Keratinocyte (primary cell): ENCODE results near the gene DNAJC24. TPM values are rescaled to one million over a fixed set of nuclear protein-coding genes. Genes with fewer than 3 reads are reported as not detected.

Experiments
- DNase-seq: peaks from one replicate; pipeline ENCODE4 v3.0.0-alpha.2; 2011; ENCODE audit warnings: low read depth, missing footprints, low spot score
- FAIRE-seq: peaks from 2 replicates; lab custom pipeline; 2011; peaks lifted over from hg19 to GRCh38; lab: Jason Lieb, UNC
- H2AFZ ChIP-seq: 2 replicates; pipeline ENCODE4 v1.6.0; 2012; ENCODE audit warnings: low read length, control low read depth, inconsistent platforms; ENCODE audit not compliant: control insufficient read depth
- H3K27ac ChIP-seq: 2 replicates; pipeline ENCODE4 v1.5.1; 2011; ENCODE audit warnings: low read length; ENCODE audit not compliant: control insufficient read depth, insufficient read depth
- H3K27me3 ChIP-seq: 3 replicates; pipeline ENCODE4 v1.6.0; 2011; ENCODE audit warnings: low read length; ENCODE audit not compliant: control insufficient read depth, insufficient read depth; ENCODE audit errors: extremely low read depth
- H3K36me3 ChIP-seq, 2 experiments: 2 replicates in 1 of 2; 3 replicates in 1 of 2; pipeline ENCODE4 v1.5.1; 2011; ENCODE audit warnings: low read length in 2 of 2, mild to moderate bottlenecking in 1 of 2; ENCODE audit not compliant: control insufficient read depth in 2 of 2, insufficient read depth in 2 of 2; ENCODE audit errors: extremely low read depth in 1 of 2
- H3K4me1 ChIP-seq: 3 replicates; pipeline ENCODE4 v1.5.1; 2011; ENCODE audit warnings: low read length; ENCODE audit not compliant: control insufficient read depth, insufficient read depth; ENCODE audit errors: extremely low read depth
- H3K4me2 ChIP-seq: 3 replicates; pipeline ENCODE4 v1.6.0; 2011; ENCODE audit warnings: low read depth, low read length; ENCODE audit not compliant: control insufficient read depth, insufficient read depth; ENCODE audit errors: extremely low read depth
- H3K4me3 ChIP-seq, 3 experiments: fragments of 200-600 bp in 1 of 3; sonication (generic) in 1 of 3; 2 replicates in 2 of 3; 3 replicates in 1 of 3; pipeline ENCODE4 v1.5.1; 2011 to 2016; ENCODE audit warnings: low read length in 3 of 3, mild to moderate bottlenecking in 3 of 3, control low read depth in 2 of 3, inconsistent platforms in 1 of 3, low read depth in 1 of 3, mixed read lengths in 1 of 3, mixed run types in 1 of 3, moderate library complexity in 1 of 3; ENCODE audit not compliant: control insufficient read depth in 2 of 3, insufficient read depth in 2 of 3; ENCODE audit errors: extremely low read depth in 1 of 3
- H3K79me2 ChIP-seq: 2 replicates; pipeline ENCODE4 v1.6.0; 2012; ENCODE audit warnings: low read length; ENCODE audit not compliant: control insufficient read depth, insufficient read depth
- H3K9ac ChIP-seq: 3 replicates; pipeline ENCODE4 v1.6.0; 2011; ENCODE audit warnings: low read length; ENCODE audit not compliant: control insufficient read depth, insufficient read depth; ENCODE audit errors: extremely low read depth
- H3K9me1 ChIP-seq: 3 replicates; pipeline ENCODE4 v1.6.0; 2011; ENCODE audit warnings: low read length; ENCODE audit not compliant: control insufficient read depth, insufficient read depth; ENCODE audit errors: extremely low read depth
- H3K9me3 ChIP-seq: 2 replicates; pipeline ENCODE4 v1.5.1; 2012; ENCODE audit warnings: low read depth, low read length; ENCODE audit not compliant: control insufficient read depth
- H4K20me1 ChIP-seq: 3 replicates; pipeline ENCODE4 v1.6.0; 2011; ENCODE audit warnings: low read length; ENCODE audit not compliant: control insufficient read depth, insufficient read depth; ENCODE audit errors: extremely low read depth
- EZH2 ChIP-seq: IDR thresholded peaks from one replicate; pipeline ENCODE4 v1.6.1; 2012; ENCODE audit warnings: inconsistent platforms, mild to moderate bottlenecking, low read length, moderate library complexity
- dilution Hi-C: fragments of 300-500 bp; cut with MboI; formaldehyde crosslinking; loops from one replicate; pipeline ENCODE4 v1.7.0; 2020; ENCODE audit warnings: low sequenced_read_pairs; ENCODE audit not compliant: extremely low pct_ligation_motif_present
- polyA plus RNA-seq, 5 experiments: library from polyadenylated mRNA; depleted of rRNA in 3 of 5; stranded (reverse) in 3 of 5; stranded (forward) in 1 of 5; unstranded in 1 of 5; fragments of >200 nt; gene quantifications; 1 replicate in 1 of 5; 2 replicates in 3 of 5; 3 replicates in 1 of 5; pipeline versions ENCODE4 v1.2.1 to v1.2.3, GENCODE V29; 2011 to 2012; ENCODE audit warnings: missing spikeins in 2 of 5, low read depth in 1 of 5, low replicate concordance in 1 of 5
- TF ChIP-seq, protein P1 (sequence below), 3 experiments: IDR thresholded peaks in 1 of 3; conservative IDR thresholded peaks in 1 of 3; optimal IDR thresholded peaks in 1 of 3; 2 replicates in 2 of 3; 3 replicates in 1 of 3; pipeline versions ENCODE3 to v1.5.1; 2011; ENCODE audit warnings: low read length in 3 of 3, mild to moderate bottlenecking in 3 of 3, moderate library complexity in 2 of 3, control low read depth in 1 of 3, inconsistent platforms in 1 of 3; ENCODE audit not compliant: insufficient read depth in 2 of 3; ENCODE audit errors: extremely low read depth in 1 of 3

The DNAJC24 gene
- polyA plus RNA-seq, 1 donor (not counting 4 experiments of a cell fraction or from before 2014, with no cell fraction given) = 30.3 TPM

DNA sequence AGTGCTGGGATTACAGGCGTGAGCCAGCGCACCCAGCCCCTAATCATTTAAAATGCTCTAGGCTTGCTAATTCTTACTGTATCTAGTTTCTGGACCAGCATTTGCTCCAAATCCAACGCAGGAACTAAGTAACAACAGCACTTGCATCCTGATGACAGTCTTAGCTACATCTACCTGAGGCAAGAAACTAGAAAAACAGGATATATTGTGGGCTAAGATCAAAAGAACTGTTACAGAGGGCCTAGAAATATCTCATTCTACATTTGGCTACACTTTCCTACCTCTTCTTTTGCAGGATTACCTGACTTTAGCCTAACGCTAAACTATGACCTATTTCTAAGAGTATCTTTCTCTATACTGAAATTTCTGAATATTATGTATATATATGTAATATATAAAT, 7.9 kb upstream of the DNAJC24 start:
- H3K27ac ChIP-seq = no peak overlapping the region
- H3K4me1 ChIP-seq = no peaks in the 10 kb centered on the region
- H4K20me1 ChIP-seq = no peaks in the 10 kb centered on the region
- H3K9ac ChIP-seq = no peak overlapping the region
- TF ChIP-seq, protein P1, sequence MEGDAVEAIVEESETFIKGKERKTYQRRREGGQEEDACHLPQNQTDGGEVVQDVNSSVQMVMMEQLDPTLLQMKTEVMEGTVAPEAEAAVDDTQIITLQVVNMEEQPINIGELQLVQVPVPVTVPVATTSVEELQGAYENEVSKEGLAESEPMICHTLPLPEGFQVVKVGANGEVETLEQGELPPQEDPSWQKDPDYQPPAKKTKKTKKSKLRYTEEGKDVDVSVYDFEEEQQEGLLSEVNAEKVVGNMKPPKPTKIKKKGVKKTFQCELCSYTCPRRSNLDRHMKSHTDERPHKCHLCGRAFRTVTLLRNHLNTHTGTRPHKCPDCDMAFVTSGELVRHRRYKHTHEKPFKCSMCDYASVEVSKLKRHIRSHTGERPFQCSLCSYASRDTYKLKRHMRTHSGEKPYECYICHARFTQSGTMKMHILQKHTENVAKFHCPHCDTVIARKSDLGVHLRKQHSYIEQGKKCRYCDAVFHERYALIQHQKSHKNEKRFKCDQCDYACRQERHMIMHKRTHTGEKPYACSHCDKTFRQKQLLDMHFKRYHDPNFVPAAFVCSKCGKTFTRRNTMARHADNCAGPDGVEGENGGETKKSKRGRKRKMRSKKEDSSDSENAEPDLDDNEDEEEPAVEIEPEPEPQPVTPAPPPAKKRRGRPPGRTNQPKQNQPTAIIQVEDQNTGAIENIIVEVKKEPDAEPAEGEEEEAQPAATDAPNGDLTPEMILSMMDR (optimal IDR thresholded peaks at IDR 0.05 in 1 of 3, IDR thresholded peaks at IDR 0.05 in 1 of 3, conservative IDR thresholded peaks at IDR 0.05 in 1 of 3; ENCODE audit: extremely low read depth in 1 of 3, insufficient read depth in 2 of 3, low read length in 3 of 3) = no peak
- no peak for TF ChIP-seq EZH2
- DNase-seq (no peak), FAIRE-seq (no peak)
- H3K4me3 ChIP-seq = no peak overlapping the region
- H3K36me3 ChIP-seq = no peaks in the 10 kb centered on the region
- H3K9me1 ChIP-seq = no peaks in the 10 kb centered on the region
- dilution Hi-C loops = no loop called here
- H3K27me3 ChIP-seq = no peaks in the 10 kb centered on the region
- H3K4me2 ChIP-seq = no peak overlapping the region
- H3K9me3 ChIP-seq = no peaks in the 10 kb centered on the region
- H2AFZ ChIP-seq = no peak overlapping the region
- no peaks in the 10 kb centered on the region for H3K79me2 ChIP-seq

DNA sequence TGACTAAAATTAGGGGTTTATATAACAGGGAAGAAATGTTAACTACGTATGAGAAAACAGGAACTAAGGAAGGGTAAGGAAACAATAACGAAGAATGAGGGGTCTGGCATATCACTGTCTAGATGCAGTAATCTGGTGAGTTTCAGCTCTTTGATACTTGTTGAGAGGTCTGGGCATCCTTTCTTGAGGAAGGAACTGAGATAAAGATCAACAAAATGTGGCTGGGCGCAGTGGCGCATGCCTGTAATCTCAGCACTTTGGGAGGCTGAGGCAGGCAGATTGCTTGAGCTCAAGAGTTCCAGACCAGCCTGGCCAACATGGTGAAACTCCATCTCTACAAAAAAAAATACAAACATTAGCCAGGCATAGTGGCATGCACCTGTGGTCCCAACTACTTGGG, 2.9 kb upstream of the DNAJC24 start:
- Histone ChIP-seq H3K4me3 (no peak overlapping the region), H3K9ac (no peak overlapping the region), H3K27ac (no peak overlapping the region), H3K4me2 (no peak overlapping the region), H3K79me2 (peaks cover 13% of the 10 kb centered on the region), H4K20me1 (no peaks in the 10 kb centered on the region), H2AFZ (no peak overlapping the region), H3K36me3 (no peaks in the 10 kb centered on the region), H3K9me3 (no peaks in the 10 kb centered on the region), H3K4me1 (peaks cover 11% of the 10 kb centered on the region), H3K27me3 (no peaks in the 10 kb centered on the region), H3K9me1 (no peaks in the 10 kb centered on the region)
- DNase-seq (no peak), FAIRE-seq (no peak)
- no peak for TF ChIP-seq EZH2
- TF ChIP-seq, protein P1 (optimal IDR thresholded peaks at IDR 0.05 in 1 of 3, IDR thresholded peaks at IDR 0.05 in 1 of 3, conservative IDR thresholded peaks at IDR 0.05 in 1 of 3; ENCODE audit: extremely low read depth in 1 of 3, insufficient read depth in 2 of 3, low read length in 3 of 3) = no peak
- dilution Hi-C loops = no loop called here
